GM10847 (cell line): Measurements from ENCODE around the gene LCN2.

Experiments
- POLR2A ChIP-seq: IDR thresholded peaks from 2 replicates; pipeline ENCODE4 v1.6.1; 2011; ENCODE audit not compliant: insufficient read length; ENCODE audit errors: extremely low read depth

The LCN2 gene

GRCh38 chr9:128152133-128153059, 3.1 kb downstream of the LCN2 start:
- TF ChIP-seq POLR2A: no peak

DNA sequence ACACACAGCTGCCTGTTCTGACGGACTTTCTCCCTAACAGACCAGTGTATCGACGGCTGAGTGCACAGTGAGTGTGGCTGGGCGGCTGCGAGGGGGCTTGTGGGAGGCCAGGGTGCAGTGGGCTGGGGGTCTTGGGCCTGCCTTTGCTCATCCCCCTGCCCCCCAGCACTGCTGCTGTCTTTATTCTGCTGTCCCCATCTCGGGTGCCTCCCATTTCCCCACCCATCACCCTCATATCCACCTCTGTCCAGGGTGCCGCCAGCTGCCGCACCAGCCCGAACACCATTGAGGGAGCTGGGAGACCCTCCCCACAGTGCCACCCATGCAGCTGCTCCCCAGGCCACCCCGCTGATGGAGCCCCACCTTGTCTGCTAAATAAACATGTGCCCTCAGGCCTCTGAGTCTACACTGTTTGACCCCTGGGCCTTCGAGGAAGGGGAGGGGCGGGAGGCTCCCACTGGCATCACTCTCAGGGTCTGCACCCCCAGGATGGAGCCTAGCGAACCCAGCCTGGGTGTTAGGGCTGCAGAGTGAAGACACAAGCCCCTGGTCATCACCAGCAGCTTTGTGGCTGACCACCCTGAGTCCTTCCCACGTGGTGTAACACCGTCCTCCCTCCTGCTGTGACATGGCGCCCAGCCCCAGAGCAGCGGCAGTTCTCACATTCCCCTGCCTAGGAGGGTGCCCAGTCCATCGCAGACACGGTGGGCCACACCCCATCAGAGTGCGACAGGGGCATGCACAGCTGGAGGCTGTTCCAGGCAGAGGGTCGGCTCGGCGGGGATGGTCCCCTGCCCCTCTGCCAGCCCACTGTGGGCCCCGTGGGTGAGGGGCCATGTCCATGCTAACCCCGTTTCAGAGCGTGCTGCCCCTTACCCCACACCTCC, 4.0 kb downstream of the LCN2 start:
- TF ChIP-seq POLR2A: no peak

- TF ChIP-seq POLR2A: no peak
These were observed 4.9 kb downstream of the LCN2 start for GRCh38 chr9:128153947-128154695.

DNA sequence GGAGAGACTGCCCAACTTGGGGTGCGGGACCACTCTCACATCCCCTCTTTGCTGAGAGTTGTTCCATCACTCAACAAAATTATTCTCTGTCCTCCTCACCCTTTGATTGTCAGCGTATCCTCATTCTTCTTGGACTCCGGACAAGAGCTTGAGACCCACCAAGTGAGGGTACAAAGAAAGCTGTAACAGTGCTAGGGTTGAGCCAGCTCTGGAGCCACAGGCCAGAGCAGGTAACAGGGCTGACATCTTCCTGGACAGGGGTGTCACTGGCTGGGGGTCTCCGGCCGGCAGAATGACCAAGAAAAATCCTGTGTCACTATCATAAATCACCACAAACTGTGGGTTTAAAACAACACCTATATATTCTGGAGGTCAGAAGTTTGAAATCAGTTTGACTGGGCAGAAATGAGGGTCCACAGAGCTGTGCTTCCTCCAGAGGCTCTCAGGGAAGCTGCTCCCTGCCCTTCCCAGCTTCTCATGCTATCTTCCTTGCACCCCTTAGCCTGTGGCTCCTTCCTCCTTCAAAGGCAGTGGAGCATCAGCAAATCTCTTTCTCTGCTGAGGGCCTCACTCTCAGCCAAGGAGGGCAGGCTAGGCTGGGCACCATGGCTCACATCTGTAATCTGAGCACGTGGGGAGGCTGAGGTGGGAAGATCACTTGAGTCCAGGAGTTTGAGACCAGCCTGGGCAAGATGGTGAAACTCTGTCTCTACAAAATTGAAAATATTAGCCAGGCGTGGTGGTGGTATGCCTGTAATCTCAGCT, 6.7 kb downstream of the LCN2 start:
- no peak for TF ChIP-seq POLR2A

- no peak for TF ChIP-seq POLR2A
These were observed 10.2 kb downstream of the LCN2 start for GRCh38 chr9:128159522-128159783.

DNA sequence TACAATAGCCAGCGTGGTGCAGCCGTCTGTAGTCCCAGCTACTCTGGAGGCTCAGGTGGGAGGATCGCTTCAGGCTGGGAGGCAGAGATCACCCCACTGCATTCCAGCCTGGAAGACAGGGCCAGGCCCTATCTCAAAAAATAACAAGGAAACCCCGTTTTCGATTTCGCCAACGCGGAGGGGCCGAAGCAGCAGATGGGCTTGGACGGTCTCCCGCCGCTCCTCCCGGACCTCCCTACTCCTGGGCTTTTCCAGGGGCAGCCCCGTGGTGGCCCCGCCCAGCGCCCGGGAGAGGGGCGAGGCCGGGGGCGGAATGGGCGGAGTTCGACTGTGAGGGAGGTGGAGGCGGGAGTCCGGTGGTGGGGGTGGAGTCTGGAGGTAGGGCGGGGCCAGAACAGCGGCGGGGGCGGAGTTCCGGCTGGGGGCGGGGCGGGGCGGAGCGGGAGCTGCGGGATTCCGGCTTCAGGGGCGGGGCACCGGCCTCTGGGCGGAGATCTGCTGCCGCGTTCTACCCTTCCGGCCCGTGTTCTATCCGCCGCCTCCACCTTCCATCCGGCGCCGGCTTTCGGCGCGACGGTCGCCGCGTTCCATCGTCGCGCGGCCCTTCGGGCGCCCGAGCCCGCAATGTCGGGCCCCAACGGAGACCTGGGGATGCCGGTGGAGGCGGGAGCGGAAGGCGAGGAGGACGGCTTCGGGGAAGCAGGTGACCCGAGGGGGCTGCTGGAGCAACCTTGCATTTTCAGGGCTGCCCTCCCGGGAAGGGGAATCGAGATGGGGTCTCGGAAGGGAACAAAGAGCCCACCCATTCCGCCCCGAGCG, 10.7 kb downstream of the LCN2 start, which contains the start of gene BBLN:
Gene BBLN (plus strand): TSS at position 482 of the 819 bp plus-strand sequence. CDS start 143 bp downstream, at position 625.
- TF ChIP-seq POLR2A: peak; percentile 90

- TF ChIP-seq POLR2A: no peak
These were observed 11.3 kb downstream of the LCN2 start for GRCh38 chr9:128160603-128160987.

DNA sequence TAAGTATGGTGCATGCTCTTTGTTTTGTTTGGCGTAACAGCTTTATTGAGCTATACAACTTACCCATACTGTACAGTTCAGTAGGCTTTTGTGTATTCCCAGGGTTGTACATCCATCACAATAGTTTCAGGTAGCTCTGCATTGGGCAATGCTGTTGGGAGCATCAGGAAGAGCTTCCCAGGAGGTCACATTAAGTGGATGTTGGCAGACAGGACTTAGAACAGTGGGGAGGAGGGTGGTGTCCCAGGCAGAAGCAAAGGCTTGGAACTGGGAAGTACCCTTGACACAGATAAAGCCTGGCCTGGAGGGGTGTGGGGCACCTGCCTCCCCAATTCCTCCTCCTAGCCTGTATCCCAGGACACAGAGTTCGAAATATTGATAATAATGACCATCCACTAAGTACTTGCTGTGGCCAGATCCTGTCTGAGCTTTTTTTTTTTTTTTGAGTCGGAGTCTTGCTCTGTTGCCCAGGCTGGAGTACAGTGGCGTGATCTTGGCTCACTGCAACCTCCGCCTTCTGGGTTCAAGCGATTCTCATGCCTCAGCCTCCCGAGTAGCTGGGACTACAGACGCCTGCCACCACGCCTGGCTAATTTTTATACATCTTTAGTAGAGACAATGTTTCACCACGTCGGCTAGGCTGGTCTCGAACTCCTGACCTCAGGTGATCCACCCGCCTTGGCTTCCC, 12.1 kb downstream of the LCN2 start:
- TF ChIP-seq POLR2A: no peak

DNA sequence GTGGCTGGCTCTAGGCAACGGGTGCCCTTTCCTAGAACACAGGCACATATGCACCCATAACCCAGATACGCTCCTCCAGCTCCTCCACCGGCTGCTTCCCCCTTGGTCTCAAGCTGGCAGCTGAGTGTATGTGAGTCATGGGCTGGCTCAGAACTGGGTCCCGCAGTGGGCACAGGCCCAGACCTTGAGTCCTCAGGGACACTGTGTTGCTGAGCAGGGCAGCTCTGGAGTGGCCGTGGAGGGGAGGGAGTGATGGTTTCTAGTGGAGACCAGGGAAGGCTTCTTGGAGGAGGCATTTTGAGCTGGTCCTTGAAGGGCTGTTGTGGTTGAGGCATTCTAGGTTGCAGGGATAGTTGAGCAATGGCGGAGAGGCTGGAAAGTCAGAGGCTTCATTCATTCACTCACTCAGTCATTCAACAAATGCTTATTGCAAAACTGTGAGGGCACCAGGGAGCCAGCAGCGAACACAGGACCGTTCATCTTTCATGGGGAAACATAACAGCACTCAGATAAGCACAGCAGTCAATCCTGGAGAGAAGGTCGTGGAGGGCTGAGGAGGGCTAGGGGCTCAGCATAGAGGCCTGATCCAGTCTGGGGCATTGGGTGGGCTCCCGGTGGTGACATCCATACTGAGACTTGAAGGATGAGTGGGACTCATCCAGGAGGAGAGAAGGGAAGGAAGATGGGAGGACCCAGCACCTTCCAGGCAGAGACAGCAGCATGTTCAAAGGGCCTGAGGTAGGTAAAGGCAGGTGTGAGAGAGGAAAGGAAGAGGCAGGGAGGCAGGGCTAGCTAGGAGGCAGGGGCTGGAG, 13.2 kb downstream of the LCN2 start:
- TF ChIP-seq POLR2A: no peak

DNA sequence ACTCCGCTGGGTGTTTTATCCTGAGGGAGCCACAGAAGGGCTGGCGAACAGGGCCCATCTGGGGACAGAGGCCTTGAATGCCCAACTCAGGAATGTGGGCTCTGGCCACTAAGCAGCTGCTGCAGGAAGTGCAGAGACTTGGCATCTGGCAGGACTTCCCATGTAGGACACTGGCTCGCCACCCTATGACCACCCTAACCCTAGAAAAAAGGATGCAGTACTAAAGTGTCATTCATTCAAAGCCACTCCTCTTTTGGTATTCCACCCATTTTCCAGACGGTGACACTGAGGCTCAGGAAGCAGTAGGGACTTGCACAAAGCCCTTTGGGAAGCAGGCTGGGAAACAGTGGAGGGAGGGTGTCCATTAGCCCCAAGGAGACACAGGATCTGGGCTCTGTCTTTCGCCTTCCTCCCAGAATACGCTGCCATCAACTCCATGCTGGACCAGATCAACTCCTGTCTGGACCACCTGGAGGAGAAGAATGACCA, 13.8 kb downstream of the LCN2 start:
- TF ChIP-seq POLR2A: no peak

GRCh38 chr9:128163523-128164306, 14.5 kb downstream of the LCN2 start:
- no peak for TF ChIP-seq POLR2A
